B cell (primary cell): Measurements from ENCODE around the gene DDX50.

Experiments
- CTCF ChIP-seq: fragments of 200-600 bp; IDR thresholded peaks from one replicate; pipeline ENCODE4 v1.8.0; 2022; ENCODE audit warnings: antibody characterized with exemption, mild to moderate bottlenecking
- EZH2 ChIP-seq: IDR thresholded peaks from 2 replicates; pipeline ENCODE4 v1.6.1; 2012; ENCODE audit warnings: borderline replicate concordance, low read depth, mild to moderate bottlenecking, moderate library complexity, low read length; ENCODE audit not compliant: insufficient read depth, poor library complexity, severe bottlenecking

- TF ChIP-seq CTCF (no peak), EZH2 (no peak)
Measured at GRCh38 chr10:68925489-68925888, 24.4 kb downstream of the DDX50 start.
